Panc1 (cell line): ENCODE data around the gene PPIB. TPM values are rescaled to one million over a fixed set of nuclear protein-coding genes. Genes with fewer than 3 reads are reported as not detected.

Experiments
- ATAC-seq: fragments of 200-7000 bp; cut with Tn5 transposase; 2 replicates; pipeline ENCODE4 v1.9.1; 2020; ENCODE audit warnings: mild to moderate bottlenecking, moderate library complexity
- BruUV-seq: library from RNA; stranded (reverse); fragments of 400-500 nt; replicated peaks from 2 replicates; lab custom pipeline; 2021; lab: Mats Ljungman, UMichigan
- CTCF ChIA-PET: fragments of 300-600 bp; sonication (Branson Sonifier 250); formaldehyde crosslinking; loops from one replicate; lab custom pipeline; 2022; ENCODE audit warnings: antibody characterized with exemption; lab: Charles Lee
- POLR2A ChIA-PET: fragments of 300-600 bp; sonication (Branson Sonifier 250); formaldehyde crosslinking; loops from one replicate; lab custom pipeline; 2022; ENCODE audit warnings: antibody characterized with exemption; lab: Charles Lee
- DNase-seq: peaks from one replicate; pipeline ENCODE4 v3.0.0-alpha.2; 2010; ENCODE audit warnings: low read depth, low spot score
- H3K27ac ChIP-seq: 2 replicates; pipeline ENCODE4 v1.5.1; 2011; ENCODE audit warnings: mild to moderate bottlenecking, low read length, inconsistent platforms
- H3K27me3 ChIP-seq: fragments of 200-500 bp; sonication (Bioruptor generic); 2 replicates; pipeline ENCODE4 v1.6.0; 2014; ENCODE audit warnings: low read length, inconsistent platforms; ENCODE audit not compliant: control insufficient read depth, insufficient read depth
- H3K36me3 ChIP-seq: fragments of 200-500 bp; sonication (Bioruptor generic); 2 replicates; pipeline ENCODE4 v1.5.1; 2014; ENCODE audit warnings: inconsistent platforms, mild to moderate bottlenecking, low read length, moderate library complexity; ENCODE audit not compliant: control insufficient read depth, insufficient read depth
- H3K4me1 ChIP-seq: 2 replicates; pipeline ENCODE4 v1.5.1; 2011; ENCODE audit warnings: inconsistent platforms, mild to moderate bottlenecking, low read length, moderate library complexity; ENCODE audit not compliant: control insufficient read depth, insufficient read depth
- H3K4me3 ChIP-seq, 2 experiments: 2 replicates each; pipeline ENCODE4 v1.5.1; 2011 to 2012; ENCODE audit warnings: low read depth in 2 of 2, low read length in 2 of 2, mild to moderate bottlenecking in 2 of 2, inconsistent platforms in 1 of 2, moderate library complexity in 1 of 2
- H3K9me3 ChIP-seq: fragments of 200-500 bp; sonication (Bioruptor generic); 2 replicates; pipeline ENCODE4 v1.5.1; 2014; ENCODE audit warnings: low read depth, mild to moderate bottlenecking, inconsistent platforms, low read length, moderate library complexity; ENCODE audit not compliant: control insufficient read depth, insufficient read depth
- POLR2AphosphoS5 ChIP-seq: IDR thresholded peaks from 2 replicates; pipeline ENCODE4 v1.6.1; 2012; ENCODE audit warnings: mild to moderate bottlenecking, low read depth, low read length, moderate library complexity
- REST ChIP-seq, 2 experiments: IDR thresholded peaks; 2 replicates each; pipeline ENCODE4 v1.6.1; 2011 to 2012; ENCODE audit warnings: low read depth in 2 of 2, control low read depth in 1 of 2, low read length in 1 of 2, mild to moderate bottlenecking in 1 of 2, moderate library complexity in 1 of 2; ENCODE audit not compliant: insufficient read depth in 1 of 2
- SIN3A ChIP-seq: IDR thresholded peaks from 2 replicates; pipeline ENCODE4 v1.6.1; 2012; ENCODE audit warnings: low read depth, mild to moderate bottlenecking, low read length, moderate library complexity, borderline replicate concordance; ENCODE audit not compliant: insufficient read depth
- TCF7L2 ChIP-seq: IDR thresholded peaks from 2 replicates; pipeline ENCODE4 v1.6.1; 2011; ENCODE audit warnings: mild to moderate bottlenecking, low read depth, low read length, inconsistent platforms
- in situ Hi-C: cut with HindIII; loops from 2 replicates; pipeline ENCODE4 v1.10.0; 2016; ENCODE audit warnings: low sequenced_read_pairs, low pct_unique_long_range_greater_than_20kb
- intact Hi-C: fragments of 100-400 bp; cut with micrococcal nuclease; formaldehyde crosslinking; loops from one replicate; pipeline ENCODE4 v1.10.0; 2022; ENCODE audit not compliant: unreplicated experiment
- total RNA-seq: library from RNA; stranded (reverse); gene quantifications from one replicate; pipeline ENCODE4 v1.2.1, GENCODE V29; 2021; ENCODE audit not compliant: unreplicated experiment
- TF ChIP-seq, protein P1 (sequence below): fragments of 450-650 bp; IDR thresholded peaks from 2 replicates; pipeline ENCODE4 v1.5.1; 2017; ENCODE audit warnings: mild to moderate bottlenecking

PPIB gene
- total RNA-seq, 1 experiment from 2014 or later = 407 TPM

- TF ChIP-seq REST (IDR thresholded peaks at IDR 0.05; ENCODE audit: insufficient read depth in 1 of 2, low read depth in 2 of 2, low read length in 1 of 2) (no peak), SIN3A (no peak), TCF7L2 (no peak), POLR2AphosphoS5 (no peak)
- TF ChIP-seq, protein P1, sequence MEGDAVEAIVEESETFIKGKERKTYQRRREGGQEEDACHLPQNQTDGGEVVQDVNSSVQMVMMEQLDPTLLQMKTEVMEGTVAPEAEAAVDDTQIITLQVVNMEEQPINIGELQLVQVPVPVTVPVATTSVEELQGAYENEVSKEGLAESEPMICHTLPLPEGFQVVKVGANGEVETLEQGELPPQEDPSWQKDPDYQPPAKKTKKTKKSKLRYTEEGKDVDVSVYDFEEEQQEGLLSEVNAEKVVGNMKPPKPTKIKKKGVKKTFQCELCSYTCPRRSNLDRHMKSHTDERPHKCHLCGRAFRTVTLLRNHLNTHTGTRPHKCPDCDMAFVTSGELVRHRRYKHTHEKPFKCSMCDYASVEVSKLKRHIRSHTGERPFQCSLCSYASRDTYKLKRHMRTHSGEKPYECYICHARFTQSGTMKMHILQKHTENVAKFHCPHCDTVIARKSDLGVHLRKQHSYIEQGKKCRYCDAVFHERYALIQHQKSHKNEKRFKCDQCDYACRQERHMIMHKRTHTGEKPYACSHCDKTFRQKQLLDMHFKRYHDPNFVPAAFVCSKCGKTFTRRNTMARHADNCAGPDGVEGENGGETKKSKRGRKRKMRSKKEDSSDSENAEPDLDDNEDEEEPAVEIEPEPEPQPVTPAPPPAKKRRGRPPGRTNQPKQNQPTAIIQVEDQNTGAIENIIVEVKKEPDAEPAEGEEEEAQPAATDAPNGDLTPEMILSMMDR = no peak
- Histone ChIP-seq H3K9me3 (no peaks in the 10 kb centered on the region), H3K36me3 (no peaks in the 10 kb centered on the region), H3K4me1 (no peaks in the 10 kb centered on the region), H3K4me3 (no peak overlapping the region), H3K27ac (no peak overlapping the region), H3K27me3 (no peaks in the 10 kb centered on the region)
- intact Hi-C loops (no loop called here), in situ Hi-C loops (no loop called here)
- POLR2A ChIA-PET = no interaction called here
- DNase-seq (no peak), ATAC-seq (no peak)
- no TSS peak for BruUV-seq
- CTCF ChIA-PET = interaction anchor here (0.6 to 0.7 kb wide), 3 partner anchors 399 to 821 kb away, joined by 3 read pairs; no protein-coding TSS in a partner anchor
Measured at GRCh38 chr15:64107337-64107736, 55.5 kb downstream of the PPIB start.

Other genes with a start within 250 kb of the PPIB start
- gene DAPK2, start 116.5 kb downstream of the PPIB start, total RNA-seq = 10.2 TPM
- 89.8 TPM for gene CIAO2A, start 69.2 kb downstream of the PPIB start, total RNA-seq
- 96.2 TPM for gene SNX1, start 67.0 kb downstream of the PPIB start, total RNA-seq
- gene SNX22, start 11.3 kb downstream of the PPIB start, total RNA-seq = 2.3 TPM
- 22.8 TPM for gene CSNK1G1, start 193.2 kb upstream of the PPIB start, total RNA-seq
- gene PCLAF, start 218.4 kb upstream of the PPIB start, total RNA-seq = 97.8 TPM
- 42.8 TPM for gene TRIP4, start 224.8 kb upstream of the PPIB start, total RNA-seq